GM18526 (cell line): ENCODE measurements around the gene PNPLA5.

Experiments
- POLR2A ChIP-seq: IDR thresholded peaks from 3 replicates; pipeline ENCODE4 v1.6.1; 2011; ENCODE audit not compliant: insufficient read length; ENCODE audit errors: extremely low read depth

The PNPLA5 gene

GRCh38 chr22:43886231-43886630 is 5.6 kb downstream of the PNPLA5 start:
- no peak for TF ChIP-seq POLR2A

GRCh38 chr22:43885786-43886185 is 6.0 kb downstream of the PNPLA5 start:
- TF ChIP-seq POLR2A = no peak

GRCh38 chr22:43885319-43885671 is 6.5 kb downstream of the PNPLA5 start:
- no peak for TF ChIP-seq POLR2A

- no peak for TF ChIP-seq POLR2A
Observed at GRCh38 chr22:43884600-43885318, 7.1 kb downstream of the PNPLA5 start.

GRCh38 chr22:43883719-43884415 is 7.9 kb downstream of the PNPLA5 start:
- no peak for TF ChIP-seq POLR2A

- no peak for TF ChIP-seq POLR2A
Observed at GRCh38 chr22:43883012-43883661, 8.7 kb downstream of the PNPLA5 start.

- TF ChIP-seq POLR2A = no peak
Observed at GRCh38 chr22:43882122-43882767, 9.6 kb downstream of the PNPLA5 start.

- TF ChIP-seq POLR2A = no peak
Observed at GRCh38 chr22:43881091-43882061, 10.4 kb downstream of the PNPLA5 start.

GRCh38 chr22:43880541-43880991 is 11.2 kb downstream of the PNPLA5 start:
- no peak for TF ChIP-seq POLR2A

GRCh38 chr22:43879901-43880540 is 11.8 kb downstream of the PNPLA5 start:
- TF ChIP-seq POLR2A = no peak

- no peak for TF ChIP-seq POLR2A
Observed at GRCh38 chr22:43878831-43879550, 12.8 kb downstream of the PNPLA5 start.

- TF ChIP-seq POLR2A = no peak
Observed at GRCh38 chr22:43878079-43878795, 13.6 kb downstream of the PNPLA5 start.

GRCh38 chr22:43876866-43877509 is 14.8 kb downstream of the PNPLA5 start:
- no peak for TF ChIP-seq POLR2A

GRCh38 chr22:43869799-43870198 is 22.0 kb downstream of the PNPLA5 start:
- TF ChIP-seq POLR2A = no peak
